Bronchial epithelial cell (primary cell): ENCODE data around the gene SRGAP3. TPM values are rescaled to one million over a fixed set of nuclear protein-coding genes. Genes with fewer than 3 reads are reported as not detected.
A peak's percentile ranks its signal among the peaks of the same experiment; 100 is the strongest.

ENCODE experiments used
- DNase-seq: peaks from one replicate; pipeline ENCODE4 v3.0.0-alpha.2; 2010; ENCODE audit warnings: low read depth
- FAIRE-seq: peaks from 2 replicates; lab custom pipeline; 2011; peaks lifted over from hg19 to GRCh38; lab: Jason Lieb, UNC
- H3K27me3 ChIP-seq: 2 replicates; pipeline ENCODE4 v1.5.1; 2011; ENCODE audit warnings: low read length; ENCODE audit not compliant: control insufficient read depth, insufficient read depth
- H3K36me3 ChIP-seq: 2 replicates; pipeline ENCODE4 v1.5.1; 2011; ENCODE audit warnings: low read length; ENCODE audit not compliant: control insufficient read depth, insufficient read depth
- H3K4me3 ChIP-seq: 2 replicates; pipeline ENCODE4 v1.5.1; 2011; ENCODE audit warnings: mild to moderate bottlenecking, low read depth, low read length, control low read depth
- CTCF ChIP-seq: IDR thresholded peaks from 2 replicates; pipeline ENCODE4 v1.5.1; 2011; ENCODE audit warnings: mild to moderate bottlenecking, moderate library complexity, low read length, control low read depth, inconsistent platforms; ENCODE audit not compliant: insufficient read depth, severe bottlenecking
- total RNA-seq: library from RNA; depleted of rRNA; stranded (reverse); fragments of >200 nt; gene quantifications from 2 replicates; pipeline ENCODE4 v1.2.1, GENCODE V29; 2014

SRGAP3 gene
- total RNA-seq, 1 donor from 2014 or later, result 30.5 TPM

GRCh38 chr3:9198261-9198660 lies 51.2 kb downstream of the SRGAP3 start:
- peaks cover 5% of the 10 kb centered on the region for H3K36me3 ChIP-seq
- no peak for DNase-seq
- no peak for TF ChIP-seq CTCF
- H3K4me3 ChIP-seq, result no peak overlapping the region
- no peak for FAIRE-seq
- no peaks in the 10 kb centered on the region for H3K27me3 ChIP-seq

GRCh38 chr3:9196020-9196419 lies 53.4 kb downstream of the SRGAP3 start:
- no peak overlapping the region for H3K4me3 ChIP-seq
- FAIRE-seq (no peak), DNase-seq (no peak)
- no peaks in the 10 kb centered on the region for H3K27me3 ChIP-seq
- H3K36me3 ChIP-seq, result peaks cover 4% of the 10 kb centered on the region
- TF ChIP-seq CTCF, result no peak

- FAIRE-seq, result no peak
- H3K27me3 ChIP-seq, result no peaks in the 10 kb centered on the region
- no peak for TF ChIP-seq CTCF
- peak; percentile 68 for DNase-seq
- peaks cover 6% of the 10 kb centered on the region for H3K36me3 ChIP-seq
- no peak overlapping the region for H3K4me3 ChIP-seq
These were observed 54.1 kb downstream of the SRGAP3 start for GRCh38 chr3:9195390-9195789.

GRCh38 chr3:9194509-9195184 lies 54.8 kb downstream of the SRGAP3 start:
- Histone ChIP-seq H3K4me3 (no peak overlapping the region), H3K36me3 (peaks cover 6% of the 10 kb centered on the region), H3K27me3 (no peaks in the 10 kb centered on the region)
- TF ChIP-seq CTCF, result no peak
- DNase-seq (peak; percentile 81), FAIRE-seq (no peak)

- Histone ChIP-seq H3K36me3 (peaks cover 6% of the 10 kb centered on the region), H3K4me3 (no peak overlapping the region), H3K27me3 (no peaks in the 10 kb centered on the region)
- no peak for TF ChIP-seq CTCF
- DNase-seq (no peak), FAIRE-seq (no peak)
These were observed 55.7 kb downstream of the SRGAP3 start for GRCh38 chr3:9193633-9194195.
